Fibroblast of the conjunctiva (primary cell): Measurements from ENCODE around the gene HDHD5.

Source experiments
- DNase-seq: peaks from one replicate; pipeline ENCODE4 v3.0.0-alpha.2; 2010; ENCODE audit warnings: low read depth

HDHD5 gene

DNA sequence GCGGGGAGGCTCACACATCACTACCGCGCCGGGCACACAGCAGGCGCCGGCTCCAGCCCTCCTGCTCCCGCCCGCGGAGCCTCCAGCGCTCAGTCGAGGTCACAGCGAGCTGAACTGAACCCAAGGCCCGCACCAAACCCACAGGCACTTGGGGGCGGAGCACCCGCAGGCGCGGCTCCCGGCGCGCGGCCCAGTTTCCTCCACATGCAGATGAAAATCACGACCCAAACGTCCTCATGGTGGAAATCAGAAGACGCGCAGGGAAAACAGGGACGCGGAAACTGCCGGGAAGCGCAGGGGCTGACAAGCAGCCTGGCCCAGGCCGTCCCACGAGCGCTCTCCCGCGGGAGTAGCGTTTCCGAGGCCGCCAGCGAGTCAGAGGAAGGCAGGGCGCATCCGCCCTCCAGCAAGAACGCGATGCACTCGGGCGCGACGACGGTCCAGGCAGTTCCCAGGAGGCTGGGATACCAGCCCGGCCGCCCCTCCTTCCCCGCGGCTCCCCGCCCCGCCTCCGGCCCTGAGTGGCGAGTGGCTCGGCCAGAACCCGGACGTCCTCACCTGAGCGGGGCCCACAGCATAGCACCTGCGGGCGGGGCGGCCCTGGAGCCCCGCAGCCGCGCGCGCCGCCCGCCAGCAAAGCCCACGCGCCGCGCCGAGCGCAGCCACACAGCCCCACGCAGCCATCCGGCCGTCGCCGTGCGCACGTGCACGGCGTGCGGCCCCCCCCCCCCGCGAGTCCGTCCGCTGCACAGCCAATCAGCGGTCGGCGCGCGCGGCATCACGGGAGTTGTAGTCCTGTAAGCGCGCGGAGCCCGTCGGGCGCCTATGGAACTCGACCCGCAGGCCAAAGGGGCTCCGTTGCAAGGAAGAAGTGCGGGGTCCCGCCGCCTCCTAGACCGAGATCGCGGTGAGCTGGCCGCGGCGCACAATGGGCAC, at the start of gene HDHD5:
HDHD5 (minus strand) TSS at position 710 of the 936 bp plus-strand sequence; CDS start at position 684, 26 bp downstream.
- peak; percentile 51 for DNase-seq

DNA sequence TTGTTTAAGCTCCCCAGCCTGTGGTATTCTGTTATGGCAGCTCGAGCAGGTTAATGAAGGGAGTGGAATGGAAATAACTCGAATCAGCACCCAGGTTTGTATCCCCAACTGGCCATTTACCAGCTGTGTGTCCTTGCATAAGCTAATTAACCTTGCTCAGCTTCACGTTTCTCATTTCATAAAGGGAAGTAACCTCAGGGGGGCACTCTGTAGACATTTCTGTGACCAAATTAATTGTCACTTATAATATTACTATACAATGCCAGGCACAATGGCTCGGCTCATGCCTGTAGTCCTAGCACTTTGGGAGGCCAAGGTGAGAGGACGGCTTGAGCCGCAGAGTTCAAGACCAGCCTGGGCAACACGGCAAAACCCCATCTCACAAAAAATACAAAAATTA, 46.4 kb upstream of the HDHD5 start:
- DNase-seq: no peak

DNA sequence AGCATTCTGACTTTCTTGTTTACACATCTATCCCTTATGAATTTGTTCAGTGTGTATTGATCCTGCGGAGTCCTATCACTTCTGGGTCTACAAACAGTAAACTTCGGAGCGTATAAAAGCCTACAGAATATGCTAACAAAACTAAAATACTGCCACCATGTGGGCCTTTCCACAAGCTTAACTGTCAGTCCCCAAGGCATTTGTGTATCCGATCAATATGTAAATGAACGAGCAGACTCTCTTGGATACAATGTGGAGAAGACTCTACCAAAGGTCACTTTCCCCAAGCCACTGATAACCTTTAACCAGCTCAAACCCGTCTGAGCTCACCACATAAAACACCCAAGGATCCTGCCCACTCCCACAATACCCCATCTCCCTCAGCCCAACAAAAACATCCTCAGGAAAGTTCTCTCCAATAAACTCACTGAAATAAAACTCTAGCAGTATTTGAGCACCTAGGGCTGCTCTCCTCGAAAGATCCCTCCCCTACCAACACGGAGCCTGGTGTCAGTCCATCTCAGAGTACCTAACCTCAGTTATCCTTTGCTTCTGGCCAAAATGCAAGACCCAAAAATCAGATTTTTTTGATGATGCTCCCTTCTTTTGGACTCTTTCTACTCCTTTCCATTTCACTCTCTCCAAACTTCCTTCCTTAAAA, 42.3 kb upstream of the HDHD5 start:
- DNase-seq: no peak

DNA sequence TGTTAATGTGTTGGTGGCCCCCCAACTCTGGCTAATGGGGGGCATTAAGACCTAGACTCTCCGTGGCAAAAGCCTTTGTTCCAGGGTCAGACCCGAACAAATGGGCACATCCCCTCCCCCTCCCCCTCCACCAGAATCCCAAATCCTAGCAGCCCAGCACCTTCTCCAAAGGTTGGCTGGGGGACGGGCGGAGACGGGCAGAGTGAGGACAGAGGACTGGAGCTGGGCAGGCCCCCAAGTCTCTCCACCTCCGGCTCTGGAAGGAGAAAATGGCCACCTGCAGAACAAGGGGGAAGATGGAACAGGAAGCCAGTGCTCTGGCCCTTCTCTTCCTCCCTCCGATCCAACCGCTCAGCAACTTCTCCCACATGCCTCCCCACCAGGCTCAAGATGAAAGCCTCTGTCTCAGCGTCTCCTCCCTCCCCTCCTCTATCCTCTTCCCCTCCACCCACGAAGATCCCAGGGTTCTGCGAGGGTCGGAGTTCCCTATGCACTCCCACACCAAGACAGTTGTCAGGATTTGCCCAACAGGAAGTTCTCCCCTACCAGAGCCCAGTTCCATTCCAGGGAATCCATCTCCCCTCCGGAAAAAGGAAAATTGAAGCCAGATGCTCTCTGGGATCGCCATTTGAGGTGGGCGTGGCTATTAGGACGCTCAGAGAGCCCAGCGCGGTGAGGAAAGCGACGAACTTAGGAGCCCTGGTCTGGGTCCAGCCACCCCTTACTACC, 40.1 kb upstream of the HDHD5 start:
- peak; percentile 30 for DNase-seq

DNA sequence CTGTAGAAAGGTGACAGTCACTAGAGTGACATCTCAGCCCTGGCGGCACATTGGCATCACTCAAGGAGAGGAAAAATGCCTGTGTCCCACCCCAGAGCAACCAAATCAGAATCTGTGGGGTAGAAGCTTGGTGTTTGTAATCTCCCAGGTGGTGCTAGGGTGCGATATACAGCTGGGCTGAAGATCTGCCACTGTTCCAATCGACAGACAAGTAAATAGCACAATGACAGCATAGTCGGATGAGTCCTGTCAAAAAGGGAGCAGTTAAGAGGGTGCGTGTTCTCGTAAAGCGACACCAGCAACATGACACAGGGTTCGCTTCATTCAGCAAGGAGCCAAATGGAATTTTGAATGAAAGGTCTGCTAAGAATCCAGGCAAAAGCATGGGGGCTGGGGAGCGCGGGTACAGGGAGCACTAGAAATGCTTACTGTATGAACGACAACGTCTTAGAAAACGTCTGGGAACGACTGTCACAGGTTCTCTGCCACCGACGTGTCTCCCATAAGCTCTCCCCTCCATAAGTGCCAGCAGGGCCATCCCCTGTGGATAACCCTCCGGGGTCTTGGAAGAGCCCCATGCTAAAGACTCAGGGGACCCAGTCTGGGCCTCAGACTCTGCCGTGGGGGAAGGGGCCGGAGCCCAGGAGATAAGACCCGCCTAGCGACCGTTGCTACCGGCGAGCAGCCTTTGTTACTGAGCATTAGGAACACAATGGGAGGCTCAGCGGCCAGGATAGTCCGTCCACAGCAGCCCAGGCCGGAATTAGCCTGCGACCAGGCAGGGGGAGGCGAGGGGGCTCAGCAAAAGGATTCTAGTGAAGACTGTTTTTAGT, 39.3 kb upstream of the HDHD5 start:
- DNase-seq: no peak

DNA sequence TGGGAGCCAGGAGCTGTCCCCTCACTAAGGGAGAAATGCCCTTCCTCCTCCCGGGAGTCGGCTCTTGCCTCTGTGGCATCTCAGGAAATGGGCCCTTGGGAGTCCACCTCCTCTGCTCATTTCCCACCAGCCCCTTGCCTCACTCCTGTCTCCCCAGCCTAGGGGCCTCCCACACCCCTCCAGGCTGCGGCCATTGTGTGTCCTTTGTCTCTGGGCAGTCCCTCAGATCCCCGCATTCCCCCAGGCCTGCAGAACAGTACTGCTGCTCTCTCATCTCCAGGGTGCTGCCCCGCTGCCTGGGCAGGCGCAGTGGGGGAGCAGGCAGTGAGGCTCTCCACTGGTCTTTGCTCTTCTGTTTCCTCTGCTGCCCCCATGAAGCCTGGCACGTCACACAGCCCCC, 35.1 kb upstream of the HDHD5 start:
- no peak for DNase-seq

DNA sequence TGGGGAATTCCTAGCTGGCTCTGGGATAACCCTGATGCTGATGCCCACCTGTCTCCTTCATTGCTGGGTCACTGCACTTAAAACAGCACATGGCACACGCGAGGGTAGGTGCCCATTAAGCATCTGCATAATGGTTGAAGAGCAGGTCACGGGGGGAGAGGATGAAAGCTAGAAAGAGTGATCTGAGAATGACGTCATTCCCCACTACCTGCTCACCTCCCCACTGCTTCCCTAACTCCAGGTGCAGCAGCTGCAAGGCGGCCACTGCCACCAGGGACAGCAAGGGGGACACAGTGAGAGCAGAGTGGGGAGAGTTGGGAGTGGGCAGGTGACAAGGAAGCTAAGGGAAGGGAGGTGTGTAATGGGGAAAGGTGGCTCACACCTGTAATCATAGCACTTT, 33.1 kb upstream of the HDHD5 start:
- no peak for DNase-seq

DNA sequence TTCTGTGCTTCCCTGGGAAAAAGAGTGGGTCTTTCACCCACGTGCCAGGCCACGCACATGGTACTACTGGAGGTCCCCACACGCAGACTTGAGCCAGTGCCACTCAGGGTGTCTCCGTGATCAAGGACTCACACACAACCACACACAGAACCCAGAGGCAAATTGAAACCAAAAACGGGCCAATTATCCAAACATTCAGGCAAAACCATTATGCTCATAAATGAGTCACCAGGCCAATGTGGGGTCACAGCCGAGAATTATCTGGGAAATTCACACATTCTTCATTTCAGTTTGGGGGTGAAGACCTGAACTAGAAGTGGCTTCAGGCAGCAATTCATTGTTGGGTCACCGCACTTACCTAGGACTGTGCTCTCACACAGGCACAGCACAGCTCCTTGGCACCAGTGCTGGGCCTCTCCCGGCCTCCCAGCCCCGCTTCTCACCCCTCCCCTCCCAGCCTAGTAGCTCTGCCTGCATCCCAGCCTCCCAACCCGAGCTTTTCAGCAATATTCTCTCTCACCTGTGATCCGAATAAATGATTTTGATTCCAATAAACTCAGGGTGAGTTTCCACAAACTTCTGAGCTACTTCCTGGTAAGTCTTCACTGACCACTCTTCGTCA, 32.2 kb upstream of the HDHD5 start:
- no peak for DNase-seq

DNA sequence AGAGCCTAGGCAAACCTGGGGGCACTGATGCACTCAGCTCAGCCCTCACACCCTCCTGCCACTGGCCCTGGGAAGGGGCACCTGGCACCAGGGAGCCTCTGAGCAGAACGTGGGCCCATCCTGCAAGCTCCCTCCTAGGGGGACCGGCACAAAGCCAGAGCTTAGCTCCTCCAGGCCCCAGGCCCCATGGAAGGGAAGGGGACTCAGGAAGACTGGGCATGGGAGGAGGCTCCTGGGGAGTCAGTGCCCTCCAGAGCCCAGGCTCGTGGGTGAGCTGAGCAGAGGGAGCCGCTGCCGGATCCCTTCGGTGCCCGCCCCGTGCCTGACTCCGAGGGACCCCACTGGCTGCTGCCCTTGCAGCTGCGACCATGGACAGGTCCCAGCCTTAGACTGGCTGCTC, 31.6 kb upstream of the HDHD5 start:
- DNase-seq: no peak

DNA sequence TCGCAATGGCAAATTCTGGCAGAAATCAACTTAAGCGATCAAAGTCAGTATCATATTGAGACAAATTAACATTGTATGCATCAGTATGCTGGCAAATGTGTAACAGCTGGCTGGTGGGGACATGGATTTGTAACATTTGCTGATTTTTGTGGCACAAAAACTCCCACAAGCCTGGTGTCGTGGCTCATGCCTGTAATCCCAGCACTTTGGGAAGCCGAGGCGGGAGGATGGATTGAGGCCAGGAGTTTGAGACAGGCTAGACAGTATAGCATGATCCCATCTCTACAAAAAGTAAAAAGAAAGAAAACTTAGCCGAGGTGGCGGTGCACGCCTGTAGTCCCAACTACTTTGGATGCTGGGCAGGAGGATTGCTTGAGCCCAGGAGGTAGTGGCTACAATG, 17.6 kb upstream of the HDHD5 start:
- no peak for DNase-seq

DNA sequence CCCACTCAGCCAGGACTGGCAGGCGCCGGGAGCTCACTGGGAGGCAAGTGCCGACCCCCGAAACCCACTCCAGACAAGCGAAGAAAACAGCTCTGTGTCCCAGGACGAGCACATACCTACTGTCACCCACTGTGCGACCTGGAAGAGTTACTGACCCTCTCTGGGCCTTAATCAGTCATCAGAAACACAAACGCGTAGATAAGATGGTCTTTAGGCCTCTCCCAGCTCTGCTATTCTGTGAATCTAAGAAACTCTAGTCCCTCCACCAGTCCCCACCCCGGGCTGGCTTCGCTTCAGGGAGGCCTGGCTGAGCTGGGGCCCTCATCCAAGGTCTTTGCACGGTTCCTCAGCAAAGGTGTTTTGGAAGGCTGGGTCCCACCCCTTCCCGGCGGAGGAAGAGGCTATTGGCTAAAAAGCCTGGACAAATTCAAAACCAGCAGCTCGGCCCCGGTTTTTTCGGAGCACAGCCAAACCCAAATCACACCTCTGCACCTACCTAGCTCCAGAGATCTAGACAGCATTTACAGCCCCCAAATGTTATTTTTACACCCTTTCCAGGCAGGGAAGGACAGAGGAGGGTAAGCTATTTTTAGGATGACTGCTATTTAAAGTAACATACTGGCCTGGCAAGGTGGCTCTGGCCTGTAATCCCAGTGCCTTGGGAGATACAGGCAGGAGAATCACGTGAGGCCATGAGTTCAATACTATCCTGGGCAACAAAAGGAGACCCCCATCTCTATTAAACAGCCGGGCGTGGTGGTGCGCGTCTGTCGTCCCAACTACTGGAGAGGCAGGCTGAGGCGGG, 13.2 kb upstream of the HDHD5 start:
- no peak for DNase-seq

DNA sequence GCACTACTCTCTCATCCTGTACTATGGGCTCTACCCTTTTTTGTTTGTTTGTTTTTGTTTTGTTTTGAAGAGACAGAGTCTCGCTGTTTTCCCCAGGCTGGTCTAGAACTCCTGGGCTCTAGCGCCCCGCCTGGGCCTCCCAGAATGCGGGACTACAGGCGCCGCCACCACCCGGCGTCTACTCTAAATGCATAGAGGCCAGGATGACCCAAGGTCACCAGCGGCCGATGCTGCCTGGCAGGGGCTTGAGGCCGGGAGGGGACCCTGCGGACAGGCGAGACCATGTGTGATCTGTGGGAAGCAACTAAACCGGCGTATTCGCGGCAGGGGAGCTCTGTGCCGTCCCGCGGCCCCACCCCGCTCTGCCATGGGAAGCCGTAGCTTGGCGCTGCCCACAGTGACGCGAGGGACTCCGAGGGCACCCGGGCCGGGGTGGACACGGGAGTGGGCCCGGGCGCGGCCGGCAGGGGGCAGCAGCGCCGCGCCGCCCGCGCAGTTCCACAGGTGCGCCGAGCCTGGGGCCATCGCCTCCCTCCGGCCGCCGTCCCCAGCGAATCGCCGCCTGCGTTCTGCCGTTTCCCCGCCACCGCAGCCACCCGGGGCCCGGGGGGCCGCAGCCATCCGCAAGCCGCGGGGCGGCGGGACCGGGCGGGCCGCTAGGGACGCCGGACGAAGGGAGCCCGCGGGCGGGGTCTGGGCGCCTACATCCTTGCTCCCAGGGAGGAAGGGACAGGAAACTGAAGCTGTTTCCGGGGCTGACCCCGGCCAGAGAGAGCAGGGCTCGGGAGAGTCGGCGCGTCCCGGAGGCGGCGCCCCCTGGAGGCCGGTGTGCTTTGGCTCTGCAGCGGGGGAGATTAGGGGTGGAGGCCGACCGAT, 12.3 kb upstream of the HDHD5 start:
- DNase-seq: peak; percentile 71

DNA sequence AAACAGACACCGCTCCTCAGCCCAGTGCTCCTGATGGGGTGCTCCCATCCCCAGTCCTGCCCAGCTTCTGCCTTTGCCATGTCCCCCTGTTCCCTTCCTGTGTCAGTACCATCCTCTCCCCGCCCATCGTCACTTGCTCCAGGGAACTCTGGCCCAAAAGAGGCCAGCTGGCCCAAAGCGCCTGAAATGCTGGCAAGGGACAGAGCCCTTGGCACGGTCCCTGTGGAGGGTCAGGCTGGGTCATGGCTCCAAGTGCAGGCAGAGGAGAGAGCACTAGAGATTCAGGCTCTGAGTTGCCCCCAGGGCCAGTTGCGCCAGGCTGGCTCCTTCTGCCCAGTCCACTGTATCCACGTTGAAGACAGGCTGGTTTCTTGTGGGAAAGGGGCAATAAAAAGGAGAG, 8.4 kb upstream of the HDHD5 start:
- DNase-seq: no peak

DNA sequence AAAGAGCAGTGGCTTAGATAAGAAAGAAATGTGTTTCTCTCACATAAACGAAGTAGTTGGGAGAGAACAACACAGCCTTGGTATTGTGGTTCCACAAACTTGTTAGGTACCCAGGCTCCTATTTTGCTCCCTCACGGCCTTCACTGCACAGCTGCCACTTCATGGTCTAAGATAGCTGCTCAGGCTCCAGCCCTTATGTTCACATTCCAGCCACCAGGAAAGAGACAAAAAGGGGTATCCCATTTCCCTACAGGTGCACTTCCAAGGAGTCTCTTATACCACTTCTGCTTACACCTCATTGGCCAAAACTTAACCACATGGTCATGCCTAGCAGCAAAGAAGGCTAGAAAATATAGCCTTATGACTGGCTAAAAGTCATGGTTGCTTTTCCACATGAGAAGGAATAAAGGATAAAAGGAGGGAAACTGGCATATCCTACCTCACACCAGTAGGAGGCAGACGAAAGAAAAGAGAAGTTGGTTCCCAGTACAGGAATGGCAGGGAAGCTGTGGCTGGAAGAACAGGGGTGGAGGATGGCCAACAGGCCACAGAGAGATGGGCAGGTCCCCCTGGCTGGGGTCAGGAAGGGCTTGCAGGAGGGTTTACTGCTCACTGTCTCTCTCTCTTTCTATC, 5.4 kb upstream of the HDHD5 start:
- no peak for DNase-seq

DNA sequence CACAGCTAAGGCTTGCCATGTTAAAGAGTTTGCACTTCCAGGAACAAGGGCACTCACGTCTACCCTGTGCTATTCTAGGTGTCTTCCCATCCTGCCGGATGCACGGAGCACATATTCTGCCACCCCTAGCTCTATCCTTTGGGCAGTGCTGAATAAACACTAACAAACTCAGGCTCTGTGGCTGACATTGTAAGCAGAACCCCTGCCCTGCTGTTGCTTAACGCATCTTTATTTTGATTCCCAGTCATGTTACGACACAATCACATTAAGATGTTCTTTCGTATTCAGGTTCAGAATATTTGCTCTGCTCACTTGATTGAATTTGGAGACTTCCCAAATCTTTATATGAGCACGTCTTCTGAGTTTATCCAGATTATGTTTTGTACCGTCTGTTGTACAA, 3.7 kb upstream of the HDHD5 start:
- DNase-seq: no peak

DNA sequence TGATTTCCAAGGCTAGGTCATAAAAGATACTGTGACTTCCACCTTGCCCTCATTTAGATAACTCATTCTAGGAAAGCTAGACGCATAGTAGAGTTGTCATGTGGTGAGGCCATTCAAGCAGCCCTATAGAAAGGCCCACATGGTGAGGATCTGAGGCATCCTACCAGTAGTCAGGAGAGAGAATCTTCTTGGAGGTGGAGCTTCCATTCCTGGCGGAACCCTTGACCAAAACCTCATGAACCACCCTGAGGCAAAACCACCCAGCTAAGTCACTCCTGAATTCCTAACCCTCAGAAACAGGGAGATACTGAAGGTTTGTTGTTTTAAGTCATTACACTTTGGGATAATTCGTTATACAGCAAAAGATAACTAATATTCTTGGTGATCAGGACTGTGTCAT, 2.9 kb upstream of the HDHD5 start:
- no peak for DNase-seq

DNA sequence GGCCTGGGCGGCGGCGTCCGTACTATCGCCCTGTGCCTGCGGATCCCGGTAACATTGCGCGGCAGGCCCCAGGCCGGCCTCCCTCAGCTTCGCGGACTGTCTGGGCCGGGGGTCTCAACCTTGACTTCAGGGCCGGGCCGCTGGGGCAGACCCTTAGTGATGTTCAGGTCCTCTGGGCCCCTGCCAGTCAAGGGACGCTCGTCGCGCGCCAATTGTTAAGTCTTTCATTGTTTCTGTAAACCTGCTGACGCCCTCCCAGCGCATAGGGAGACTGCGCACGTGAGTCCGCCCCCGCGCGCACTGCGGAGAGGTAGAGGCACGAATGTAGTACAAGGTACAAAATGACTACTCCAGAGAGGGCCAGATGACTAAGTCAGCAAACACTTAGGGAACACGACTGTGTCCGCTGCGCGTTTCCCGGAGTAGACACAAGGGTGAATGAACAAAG, 451 bp upstream of the HDHD5 start:
- DNase-seq: no peak

DNA sequence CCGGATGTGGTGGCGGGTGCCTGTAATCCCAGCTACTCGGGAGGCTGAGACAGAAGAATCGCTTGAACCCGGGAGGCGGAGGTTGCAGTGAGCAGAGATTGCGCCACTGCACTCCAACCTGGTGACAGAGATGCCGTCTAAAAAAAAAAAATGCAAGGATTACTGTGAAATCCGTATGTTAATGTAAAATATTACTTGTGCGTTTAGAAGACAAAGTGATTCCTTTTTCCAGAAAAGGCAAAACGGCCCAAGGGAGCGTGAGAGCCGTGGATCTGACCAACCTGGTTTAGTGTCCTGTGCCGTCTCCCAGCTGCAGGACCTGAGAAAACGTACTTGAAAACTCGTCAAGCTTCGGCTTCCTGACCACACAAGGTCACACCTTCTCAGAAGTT, 905 bp downstream of the HDHD5 start:
- no peak for DNase-seq

DNA sequence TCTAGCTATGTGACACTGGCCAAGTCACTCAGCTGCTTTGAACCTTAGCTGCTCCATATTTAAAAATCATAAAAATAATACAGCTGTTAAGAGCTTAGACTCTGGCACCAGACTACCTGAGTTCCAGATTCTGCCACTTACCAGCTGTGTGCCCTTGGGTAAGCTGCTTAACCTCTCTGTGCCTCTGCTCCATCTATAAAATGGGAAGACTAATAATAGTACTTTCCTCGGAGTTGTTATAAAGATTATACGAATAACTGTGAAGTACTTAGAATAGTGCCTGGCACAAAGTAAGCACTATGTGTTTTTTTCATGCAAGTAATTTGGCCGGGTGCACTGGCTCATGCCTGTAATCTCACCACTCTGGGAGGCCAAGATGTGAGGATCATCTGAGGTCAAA, 1.4 kb downstream of the HDHD5 start:
- no peak for DNase-seq
